ENCODE measurements around the gene SCLY. TPM values are rescaled to one million over a fixed set of nuclear protein-coding genes. Genes with fewer than 3 reads are reported as not detected.

Gene SCLY
- total RNA-seq, 1 experiment from 2014 or later, result 20.5 TPM

GRCh38 chr2:238082151-238082550, 21.4 kb downstream of the SCLY start:
- no peaks in the 10 kb centered on the region for H3K4me1 ChIP-seq (ENCODE audit: low read length)
- no peak for DNase-seq
- no peak overlapping the region for H3K4me3 ChIP-seq (ENCODE audit: low read length)
- no peak overlapping the region for H3K9ac ChIP-seq (ENCODE audit: low read length)
- no peaks in the 10 kb centered on the region for H3K27me3 ChIP-seq (ENCODE audit: low read length)
- no peaks in the 10 kb centered on the region for H4K20me1 ChIP-seq (ENCODE audit: insufficient read depth, low read depth, low read length)
- H2AFZ ChIP-seq (ENCODE audit: low read length), result no peak overlapping the region
- H3K9me2 ChIP-seq (replicated peaks; ENCODE audit: insufficient read depth, low read length), result no peaks in the 10 kb centered on the region
- peaks cover 15% of the 10 kb centered on the region; the same call in 1 of the 2 replicates for H3K79me2 ChIP-seq (ENCODE audit: low read length)
- H3K27ac ChIP-seq (ENCODE audit: low read length), result no peak overlapping the region
- peaks cover 54% of the 10 kb centered on the region for H3K36me3 ChIP-seq (ENCODE audit: insufficient read depth, low read length)
- no peak overlapping the region for H3K4me2 ChIP-seq (ENCODE audit: low read depth, low read length, poor library complexity, severe bottlenecking)
- H3K9me3 ChIP-seq (ENCODE audit: low read length), result no peaks in the 10 kb centered on the region

- H3K27ac ChIP-seq (ENCODE audit: low read length), result no peak overlapping the region
- no peaks in the 10 kb centered on the region for H3K9me3 ChIP-seq (ENCODE audit: low read length)
Measured at GRCh38 chr2:238082827-238083226, 22.0 kb downstream of the SCLY start.

GRCh38 chr2:238083919-238084318, 23.1 kb downstream of the SCLY start:
- Histone ChIP-seq H3K27ac (ENCODE audit: low read length) (no peak overlapping the region), H3K9me2 (replicated peaks; ENCODE audit: insufficient read depth, low read length) (no peaks in the 10 kb centered on the region), H3K4me3 (ENCODE audit: low read length) (no peak overlapping the region), H3K9me3 (ENCODE audit: low read length) (no peaks in the 10 kb centered on the region), H3K9ac (ENCODE audit: low read length) (no peak overlapping the region), H2AFZ (ENCODE audit: low read length) (no peak overlapping the region), H3K4me1 (ENCODE audit: low read length) (no peaks in the 10 kb centered on the region), H3K79me2 (ENCODE audit: low read length) (peaks cover 9% of the 10 kb centered on the region; the same call in 1 of the 2 replicates), H4K20me1 (ENCODE audit: insufficient read depth, low read depth, low read length) (no peaks in the 10 kb centered on the region), H3K4me2 (ENCODE audit: low read depth, low read length, poor library complexity, severe bottlenecking) (no peak overlapping the region), H3K36me3 (ENCODE audit: insufficient read depth, low read length) (peaks cover 50% of the 10 kb centered on the region), H3K27me3 (ENCODE audit: low read length) (no peaks in the 10 kb centered on the region)
- no peak for DNase-seq

More at GRCh38 chr2:238082827-238083226, 22.0 kb downstream of the SCLY start:
- H3K9ac ChIP-seq (ENCODE audit: low read length), result no peak overlapping the region
- no peaks in the 10 kb centered on the region for H3K9me2 ChIP-seq (replicated peaks; ENCODE audit: insufficient read depth, low read length)
- no peak for DNase-seq
- H3K36me3 ChIP-seq (ENCODE audit: insufficient read depth, low read length), result peaks cover 53% of the 10 kb centered on the region
- H3K4me2 ChIP-seq (ENCODE audit: low read depth, low read length, poor library complexity, severe bottlenecking), result no peak overlapping the region
- no peak overlapping the region for H3K4me3 ChIP-seq (ENCODE audit: low read length)
- H3K4me1 ChIP-seq (ENCODE audit: low read length), result no peaks in the 10 kb centered on the region
- no peaks in the 10 kb centered on the region for H3K27me3 ChIP-seq (ENCODE audit: low read length)
- H3K79me2 ChIP-seq (ENCODE audit: low read length), result peaks cover 9% of the 10 kb centered on the region; the same call in 1 of the 2 replicates
- no peak overlapping the region for H2AFZ ChIP-seq (ENCODE audit: low read length)
- H4K20me1 ChIP-seq (ENCODE audit: insufficient read depth, low read depth, low read length), result no peaks in the 10 kb centered on the region

- H4K20me1 ChIP-seq (ENCODE audit: insufficient read depth, low read depth, low read length), result no peaks in the 10 kb centered on the region
- H3K27ac ChIP-seq (ENCODE audit: low read length), result no peak overlapping the region
- DNase-seq, result no peak
- H3K27me3 ChIP-seq (ENCODE audit: low read length), result no peaks in the 10 kb centered on the region
- H3K4me1 ChIP-seq (ENCODE audit: low read length), result no peaks in the 10 kb centered on the region
- H3K9ac ChIP-seq (ENCODE audit: low read length), result no peak overlapping the region
- H3K79me2 ChIP-seq (ENCODE audit: low read length), result peaks cover 5% of the 10 kb centered on the region; the same call in 1 of the 2 replicates
- H3K9me3 ChIP-seq (ENCODE audit: low read length), result no peaks in the 10 kb centered on the region
- H3K4me3 ChIP-seq (ENCODE audit: low read length), result no peak overlapping the region
- H3K4me2 ChIP-seq (ENCODE audit: low read depth, low read length, poor library complexity, severe bottlenecking), result no peak overlapping the region
- H3K9me2 ChIP-seq (replicated peaks; ENCODE audit: insufficient read depth, low read length), result no peaks in the 10 kb centered on the region
- peaks cover 43% of the 10 kb centered on the region for H3K36me3 ChIP-seq (ENCODE audit: insufficient read depth, low read length)
- H2AFZ ChIP-seq (ENCODE audit: low read length), result no peak overlapping the region
Measured at GRCh38 chr2:238084761-238085160, 24.0 kb downstream of the SCLY start.

DNA sequence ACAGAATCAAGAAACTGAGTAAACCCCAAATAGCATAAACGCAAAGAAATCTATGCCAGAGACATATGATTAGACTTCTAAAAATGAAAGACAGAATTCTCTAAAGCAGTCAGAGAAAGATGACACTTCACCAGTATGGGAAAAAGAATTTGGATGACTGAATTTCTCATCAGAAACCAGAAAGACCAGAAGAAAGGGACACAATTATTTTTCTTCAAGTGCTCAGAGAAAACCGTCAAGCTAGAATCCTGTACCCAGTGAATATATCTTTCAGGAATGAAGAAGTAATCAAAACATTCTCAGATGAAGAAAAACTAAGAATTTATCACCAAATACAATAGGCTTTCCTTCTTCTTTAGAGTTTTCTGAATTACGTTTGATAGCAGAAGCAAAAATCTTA, 25.1 kb downstream of the SCLY start:
- Histone ChIP-seq H3K4me3 (ENCODE audit: low read length) (no peak overlapping the region), H2AFZ (ENCODE audit: low read length) (no peak overlapping the region), H3K27ac (ENCODE audit: low read length) (no peak overlapping the region), H4K20me1 (ENCODE audit: insufficient read depth, low read depth, low read length) (no peaks in the 10 kb centered on the region), H3K27me3 (ENCODE audit: low read length) (no peaks in the 10 kb centered on the region), H3K4me2 (ENCODE audit: low read depth, low read length, poor library complexity, severe bottlenecking) (no peak overlapping the region), H3K79me2 (ENCODE audit: low read length) (no peaks in the 10 kb centered on the region), H3K4me1 (ENCODE audit: low read length) (no peaks in the 10 kb centered on the region), H3K9me2 (replicated peaks; ENCODE audit: insufficient read depth, low read length) (no peaks in the 10 kb centered on the region), H3K9ac (ENCODE audit: low read length) (no peak overlapping the region), H3K36me3 (ENCODE audit: insufficient read depth, low read length) (peaks cover 32% of the 10 kb centered on the region), H3K9me3 (ENCODE audit: low read length) (no peaks in the 10 kb centered on the region)
- no peak for DNase-seq

- Histone ChIP-seq H4K20me1 (ENCODE audit: insufficient read depth, low read depth, low read length) (no peaks in the 10 kb centered on the region), H3K36me3 (ENCODE audit: insufficient read depth, low read length) (peaks cover 22% of the 10 kb centered on the region), H3K9me2 (replicated peaks; ENCODE audit: insufficient read depth, low read length) (no peaks in the 10 kb centered on the region), H3K27ac (ENCODE audit: low read length) (no peak overlapping the region), H2AFZ (ENCODE audit: low read length) (no peak overlapping the region), H3K4me2 (ENCODE audit: low read depth, low read length, poor library complexity, severe bottlenecking) (no peak overlapping the region), H3K27me3 (ENCODE audit: low read length) (no peaks in the 10 kb centered on the region), H3K4me1 (ENCODE audit: low read length) (no peaks in the 10 kb centered on the region), H3K79me2 (ENCODE audit: low read length) (no peaks in the 10 kb centered on the region), H3K9me3 (ENCODE audit: low read length) (no peaks in the 10 kb centered on the region), H3K9ac (ENCODE audit: low read length) (no peak overlapping the region), H3K4me3 (ENCODE audit: low read length) (no peak overlapping the region)
- no peak for DNase-seq
Measured at GRCh38 chr2:238087211-238087610, 26.4 kb downstream of the SCLY start.

DNA sequence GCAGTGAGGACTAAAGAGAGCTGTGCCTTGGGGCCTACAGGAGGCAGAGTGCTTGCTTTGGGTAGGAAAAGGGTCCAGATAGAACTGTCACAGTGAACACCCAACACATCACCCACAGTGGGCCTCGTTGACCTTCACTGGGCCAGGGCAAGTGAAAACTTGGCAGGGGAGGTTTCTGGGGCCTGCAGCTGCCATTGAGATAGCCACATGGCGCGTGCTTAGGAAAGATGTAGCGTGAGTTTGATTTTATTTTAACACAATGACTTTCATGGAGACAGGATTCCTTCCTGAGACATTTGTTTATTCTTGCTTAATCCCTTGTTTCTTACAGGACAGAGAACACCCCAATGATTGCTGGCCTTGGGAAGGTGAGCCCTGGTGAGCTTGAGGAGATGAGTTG, 30.1 kb downstream of the SCLY start:
- no peaks in the 10 kb centered on the region for H3K27me3 ChIP-seq (ENCODE audit: low read length)
- H3K4me3 ChIP-seq (ENCODE audit: low read length), result no peak overlapping the region
- H3K4me1 ChIP-seq (ENCODE audit: low read length), result no peaks in the 10 kb centered on the region
- H3K9me3 ChIP-seq (ENCODE audit: low read length), result no peaks in the 10 kb centered on the region
- no peaks in the 10 kb centered on the region for H3K79me2 ChIP-seq (ENCODE audit: low read length)
- no peak overlapping the region for H3K4me2 ChIP-seq (ENCODE audit: low read depth, low read length, poor library complexity, severe bottlenecking)
- no peaks in the 10 kb centered on the region for H4K20me1 ChIP-seq (ENCODE audit: insufficient read depth, low read depth, low read length)
- H2AFZ ChIP-seq (ENCODE audit: low read length), result no peak overlapping the region
- DNase-seq, result no peak
- H3K9me2 ChIP-seq (replicated peaks; ENCODE audit: insufficient read depth, low read length), result no peaks in the 10 kb centered on the region
- H3K36me3 ChIP-seq (ENCODE audit: insufficient read depth, low read length), result peaks cover 6% of the 10 kb centered on the region
- no peak overlapping the region for H3K9ac ChIP-seq (ENCODE audit: low read length)
- H3K27ac ChIP-seq (ENCODE audit: low read length), result no peak overlapping the region

GRCh38 chr2:238091436-238092060, 30.7 kb downstream of the SCLY start:
- Histone ChIP-seq H3K36me3 (ENCODE audit: insufficient read depth, low read length) (peaks cover 3% of the 10 kb centered on the region), H3K9me3 (ENCODE audit: low read length) (no peaks in the 10 kb centered on the region), H3K27me3 (ENCODE audit: low read length) (no peaks in the 10 kb centered on the region), H2AFZ (ENCODE audit: low read length) (no peak overlapping the region), H4K20me1 (ENCODE audit: insufficient read depth, low read depth, low read length) (no peaks in the 10 kb centered on the region), H3K4me3 (ENCODE audit: low read length) (no peak overlapping the region), H3K4me2 (ENCODE audit: low read depth, low read length, poor library complexity, severe bottlenecking) (no peak overlapping the region), H3K27ac (ENCODE audit: low read length) (no peak overlapping the region), H3K79me2 (ENCODE audit: low read length) (no peaks in the 10 kb centered on the region), H3K4me1 (ENCODE audit: low read length) (no peaks in the 10 kb centered on the region), H3K9ac (ENCODE audit: low read length) (no peak overlapping the region), H3K9me2 (replicated peaks; ENCODE audit: insufficient read depth, low read length) (no peaks in the 10 kb centered on the region)
- DNase-seq, result no peak

Measured in Karpas-422 (cell line).